Smooth muscle cell (in vitro differentiated cells): ENCODE results near the gene DNAH1. TPM values are rescaled to one million over a fixed set of nuclear protein-coding genes. Genes with fewer than 3 reads are reported as not detected.
A peak's percentile ranks its signal among the peaks of the same experiment; 100 is the strongest.

ENCODE experiments used
- DNase-seq: peaks from one replicate; lab custom pipeline; 2025; ENCODE audit not compliant: unreplicated experiment; lab: John Stamatoyannopoulos, UW
- H2AFZ ChIP-seq: fragments of 200-600 bp; sonication (generic); 2 replicates; pipeline ENCODE4 v1.6.0; 2016; ENCODE audit warnings: antibody characterized with exemption, low read depth, mild to moderate bottlenecking
- H3F3A ChIP-seq: fragments of 200-600 bp; sonication (generic); 2 replicates; pipeline ENCODE4 v1.6.0; 2017; ENCODE audit warnings: antibody characterized with exemption, low read depth
- H3K27ac ChIP-seq: fragments of 200-600 bp; sonication (generic); 2 replicates; pipeline ENCODE4 v1.5.1; 2016; ENCODE audit warnings: low read depth, mild to moderate bottlenecking
- H3K27me3 ChIP-seq: fragments of 200-600 bp; sonication (generic); 2 replicates; pipeline ENCODE4 v1.6.1; 2016; ENCODE audit warnings: low read depth, mild to moderate bottlenecking
- H3K36me3 ChIP-seq: fragments of 200-600 bp; sonication (generic); 2 replicates; pipeline ENCODE4 v1.5.1; 2016; ENCODE audit warnings: low read depth
- H3K4me1 ChIP-seq: fragments of 200-600 bp; sonication (generic); 2 replicates; pipeline ENCODE4 v1.5.1; 2016; ENCODE audit warnings: low read depth
- H3K4me2 ChIP-seq: fragments of 200-600 bp; sonication (generic); 2 replicates; pipeline ENCODE4 v1.6.0; 2016; ENCODE audit warnings: mild to moderate bottlenecking
- H3K4me3 ChIP-seq: fragments of 200-600 bp; sonication (generic); 2 replicates; pipeline ENCODE4 v1.5.1; 2016; ENCODE audit warnings: mild to moderate bottlenecking
- H3K79me2 ChIP-seq: fragments of 200-600 bp; sonication (generic); 2 replicates; pipeline ENCODE4 v1.6.0; 2016; ENCODE audit warnings: low read depth, mild to moderate bottlenecking
- H3K9ac ChIP-seq: fragments of 200-600 bp; sonication (generic); 2 replicates; pipeline ENCODE4 v1.6.0; 2016; ENCODE audit warnings: low read depth
- H3K9me3 ChIP-seq: fragments of 200-600 bp; sonication (generic); replicated peaks from 2 replicates; pipeline ENCODE4 v1.5.1; 2016; ENCODE audit warnings: low read depth
- H4K20me1 ChIP-seq: fragments of 200-600 bp; sonication (generic); 2 replicates; pipeline ENCODE4 v1.6.0; 2016; ENCODE audit warnings: low read depth
- CTCF ChIP-seq: fragments of 200-600 bp; sonication (generic); IDR thresholded peaks from 2 replicates; pipeline ENCODE4 v1.5.1; 2017; ENCODE audit warnings: borderline replicate concordance, mild to moderate bottlenecking, antibody characterized with exemption; ENCODE audit not compliant: insufficient read depth, poor library complexity, severe bottlenecking
- WGBS: methylation state at CpG from one replicate; pipeline ENCODE4 v1.1.7; 2016; ENCODE audit warnings: low lambda C conversion rate; 5-methylcytosine and 5-hydroxymethylcytosine counted together
- polyA plus RNA-seq: library from polyadenylated mRNA; unstranded; fragments of >200 nt; fragmentation: Nextera tagmentation; extraction: Ambion mirVana; gene quantifications from 2 replicates; pipeline ENCODE4 v1.2.1, GENCODE V29; 2016
- total RNA-seq: library from RNA; depleted of rRNA; stranded (reverse); fragments of >200 nt; gene quantifications from 2 replicates; pipeline ENCODE4 v1.2.3, GENCODE V29; 2014

DNAH1 gene
- total and polyA plus RNA-seq, 2 experiments from 2014 or later, result 0.54 to 3.7 TPM

GRCh38 chr3:52367891-52368880 is 52.1 kb downstream of the DNAH1 start:
- H3K4me2 ChIP-seq, result no peak overlapping the region
- H3K9ac ChIP-seq, result no peak overlapping the region
- 60% methylated on average over 19 of the region's 19 CpGs for WGBS
- no peak overlapping the region for H3K4me3 ChIP-seq
- no peak for DNase-seq
- H3F3A ChIP-seq, result no peaks in the 10 kb centered on the region
- H2AFZ ChIP-seq, result no peak overlapping the region
- no peaks in the 10 kb centered on the region for H3K79me2 ChIP-seq
- no peaks in the 10 kb centered on the region for H4K20me1 ChIP-seq
- H3K9me3 ChIP-seq, result no peaks in the 10 kb centered on the region
- no peaks in the 10 kb centered on the region for H3K4me1 ChIP-seq
- no peaks in the 10 kb centered on the region for H3K36me3 ChIP-seq
- no peaks in the 10 kb centered on the region for H3K27me3 ChIP-seq
- TF ChIP-seq CTCF, result no peak
- no peak overlapping the region for H3K27ac ChIP-seq

GRCh38 chr3:52370531-52370930 is 54.4 kb downstream of the DNAH1 start:
- Histone ChIP-seq H3K27me3 (no peaks in the 10 kb centered on the region), H3K79me2 (no peaks in the 10 kb centered on the region), H3K27ac (no peak overlapping the region), H2AFZ (no peak overlapping the region), H3K4me2 (no peak overlapping the region), H4K20me1 (no peaks in the 10 kb centered on the region), H3K4me3 (no peak overlapping the region), H3K9me3 (no peaks in the 10 kb centered on the region), H3K9ac (no peak overlapping the region), H3F3A (no peaks in the 10 kb centered on the region), H3K36me3 (no peaks in the 10 kb centered on the region), H3K4me1 (no peaks in the 10 kb centered on the region)
- no peak for DNase-seq
- TF ChIP-seq CTCF, result no peak
- 94% methylated on average over 13 of the region's 13 CpGs for WGBS

DNA sequence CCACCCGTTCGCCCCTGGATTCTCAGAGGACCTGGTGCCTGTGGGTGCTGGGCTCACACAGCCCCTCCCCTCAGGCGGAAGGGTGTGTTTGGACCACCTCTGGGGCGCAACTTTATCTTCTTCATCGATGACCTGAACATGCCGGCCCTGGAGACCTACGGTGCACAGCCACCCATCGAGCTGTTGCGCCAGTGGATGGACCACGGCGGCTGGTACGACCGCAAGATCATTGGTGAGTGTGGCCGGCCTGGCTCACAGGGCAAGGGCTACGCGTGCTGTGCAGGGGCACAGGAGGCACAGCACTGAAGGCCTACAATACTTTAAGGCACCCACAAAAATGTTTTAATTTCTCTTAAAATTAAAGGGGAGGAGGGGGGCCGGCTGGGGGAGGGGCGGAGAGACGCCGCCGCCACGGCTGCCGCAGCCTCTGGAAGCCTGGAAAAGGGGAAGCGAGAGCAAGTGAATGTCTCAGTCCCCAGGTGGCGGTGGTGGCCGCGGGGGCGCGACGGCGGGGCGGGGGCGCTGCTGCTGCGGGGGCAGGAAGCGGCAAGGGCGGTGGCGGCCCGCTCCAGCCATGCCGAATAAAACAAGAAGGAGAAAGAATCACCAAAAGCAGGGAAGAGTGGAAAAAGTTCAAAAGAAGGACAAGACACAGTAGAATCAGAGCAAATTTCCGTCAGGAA is 56.8 kb downstream of the DNAH1 start:
- Histone ChIP-seq H3K9me3 (no peaks in the 10 kb centered on the region), H3K4me2 (peak overlapping the region; percentile 79), H3K27ac (no peak overlapping the region), H3K79me2 (no peaks in the 10 kb centered on the region), H3K27me3 (no peaks in the 10 kb centered on the region), H2AFZ (no peak overlapping the region), H3K4me1 (no peaks in the 10 kb centered on the region), H3F3A (no peaks in the 10 kb centered on the region), H3K4me3 (peak overlapping the region; percentile 22), H4K20me1 (no peaks in the 10 kb centered on the region), H3K9ac (no peak overlapping the region), H3K36me3 (no peaks in the 10 kb centered on the region)
- DNase-seq, result peak; percentile 2
- 67% methylated on average over 23 of the region's 40 CpGs for WGBS
- TF ChIP-seq CTCF, result no peak
